ENCODE data around the gene RTCB.

The RTCB gene

GRCh38 chr22:32411829-32412592 is at the start of gene RTCB:
TSS of gene RTCB (minus strand) at chr22:32412247. CDS start at chr22:32412156, 91 bp downstream.
- peak; percentile 94 for DNase-seq

GRCh38 chr22:32457031-32457430 is 45.0 kb upstream of the RTCB start:
- no peak for DNase-seq

GRCh38 chr22:32448980-32449379 is 36.9 kb upstream of the RTCB start:
- DNase-seq = no peak

GRCh38 chr22:32446321-32446720 is 34.3 kb upstream of the RTCB start:
- DNase-seq = no peak

- DNase-seq = peak; percentile 2
These were observed 32.0 kb upstream of the RTCB start for GRCh38 chr22:32444068-32444467.

- DNase-seq = no peak
These were observed 18.3 kb upstream of the RTCB start for GRCh38 chr22:32430352-32430751.

GRCh38 chr22:32426881-32427280 is 14.8 kb upstream of the RTCB start:
- no peak for DNase-seq

- no peak for DNase-seq
These were observed 11.6 kb upstream of the RTCB start for GRCh38 chr22:32423664-32424063.

- DNase-seq = no peak
These were observed 10.0 kb upstream of the RTCB start for GRCh38 chr22:32422062-32422461.

- no peak for DNase-seq
These were observed 9.4 kb upstream of the RTCB start for GRCh38 chr22:32421484-32421883.

- DNase-seq = no peak
These were observed 5.9 kb upstream of the RTCB start for GRCh38 chr22:32417906-32418305.

GRCh38 chr22:32416556-32417085 is 4.6 kb upstream of the RTCB start:
- no peak for DNase-seq

GRCh38 chr22:32414191-32414590 is 2.1 kb upstream of the RTCB start:
- DNase-seq = no peak

GRCh38 chr22:32413719-32414118 is 1.7 kb upstream of the RTCB start:
- no peak for DNase-seq

- DNase-seq = peak; percentile 30
These were observed 645 bp downstream of the RTCB start for GRCh38 chr22:32411402-32411801.

- DNase-seq = no peak
These were observed 1.6 kb downstream of the RTCB start for GRCh38 chr22:32410459-32410858.

GRCh38 chr22:32409977-32410376 is 2.1 kb downstream of the RTCB start:
- DNase-seq = no peak

- no peak for DNase-seq
These were observed 4.1 kb downstream of the RTCB start for GRCh38 chr22:32407936-32408335.

- no peak for DNase-seq
These were observed 4.7 kb downstream of the RTCB start for GRCh38 chr22:32407312-32407711.

GRCh38 chr22:32404021-32404420 is 8.0 kb downstream of the RTCB start:
- no peak for DNase-seq

GRCh38 chr22:32401486-32401885 is 10.6 kb downstream of the RTCB start:
- no peak for DNase-seq

GRCh38 chr22:32396746-32397145 is 15.3 kb downstream of the RTCB start:
- DNase-seq = no peak

- DNase-seq = no peak
These were observed 15.8 kb downstream of the RTCB start for GRCh38 chr22:32396255-32396654.

- no peak for DNase-seq
These were observed 16.9 kb downstream of the RTCB start for GRCh38 chr22:32395107-32395506.

- DNase-seq = peak; percentile 3
These were observed 22.4 kb downstream of the RTCB start for GRCh38 chr22:32389685-32390084.

Measured in CD4-positive, alpha-beta T cell treated with Interleukin-17A for 1 hour (primary cell).